Measurements from ENCODE around the gene HS3ST4.

The HS3ST4 gene

GRCh38 chr16:25691519-25692091 lies at the start of gene HS3ST4:
Gene HS3ST4, plus strand, starts transcription at chr16:25691959.
- peak in 2 of 3 experiments; percentile 36 for DNase-seq

- no peak for DNase-seq
These were observed 48.1 kb upstream of the HS3ST4 start for GRCh38 chr16:25643633-25644032.

DNA sequence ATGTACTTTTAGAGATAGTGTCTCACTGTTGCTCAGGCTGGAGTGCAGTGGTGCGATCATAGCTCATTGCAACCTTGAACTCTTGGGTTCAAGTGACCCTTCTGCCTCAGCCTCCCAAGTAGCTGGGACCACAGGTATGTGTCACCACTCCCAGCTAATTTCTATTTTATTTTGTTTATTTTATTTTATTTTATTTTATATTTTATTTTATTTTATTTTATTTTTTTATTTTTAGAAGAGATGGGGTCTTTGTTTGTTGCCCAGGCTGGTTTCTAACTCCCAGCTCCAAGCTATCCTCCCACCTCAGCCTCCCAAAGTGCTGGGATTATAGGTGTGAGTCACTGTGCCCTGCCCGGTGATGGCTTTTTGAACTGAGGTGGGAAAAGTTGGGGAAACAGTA lies 35.1 kb upstream of the HS3ST4 start:
- no peak for DNase-seq

DNA sequence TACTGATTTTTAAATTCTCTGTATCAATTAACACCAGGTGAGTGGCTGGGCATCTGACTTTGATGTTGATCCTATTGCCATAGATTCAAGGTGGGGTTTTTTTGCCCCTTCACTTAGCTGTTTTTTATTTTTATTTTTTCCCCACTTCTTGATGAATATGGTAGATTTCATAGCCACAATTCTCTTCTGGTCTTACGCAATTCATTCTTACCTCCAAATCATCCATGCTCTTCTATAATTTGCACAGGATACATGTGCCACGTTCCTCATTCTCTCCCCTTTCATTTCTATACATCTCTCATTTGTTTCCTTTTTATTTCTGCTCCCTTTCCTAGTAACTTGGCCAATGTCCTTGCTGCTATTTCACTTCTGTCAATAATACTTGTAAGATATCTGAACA lies 14.9 kb upstream of the HS3ST4 start:
- DNase-seq, result no peak

DNA sequence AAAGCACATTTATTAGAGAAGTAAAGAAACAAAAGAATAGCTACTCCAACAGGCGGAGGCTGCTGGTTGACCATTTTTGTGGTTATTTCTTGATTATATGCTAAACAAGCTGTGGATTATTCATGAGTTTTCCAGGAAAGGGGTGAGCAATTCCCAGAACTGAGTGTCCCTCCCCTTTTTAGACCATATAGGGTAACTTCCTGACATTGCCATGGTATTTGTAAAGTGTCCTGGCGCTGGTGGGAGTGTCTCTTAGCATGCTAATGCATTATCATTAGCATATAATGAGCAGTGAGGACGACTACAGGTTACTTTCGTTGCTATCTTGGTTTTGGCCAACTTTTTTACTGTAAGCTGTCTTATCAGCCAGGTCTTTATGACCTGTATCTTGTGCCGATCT lies 12.2 kb upstream of the HS3ST4 start:
- no peak for DNase-seq

DNA sequence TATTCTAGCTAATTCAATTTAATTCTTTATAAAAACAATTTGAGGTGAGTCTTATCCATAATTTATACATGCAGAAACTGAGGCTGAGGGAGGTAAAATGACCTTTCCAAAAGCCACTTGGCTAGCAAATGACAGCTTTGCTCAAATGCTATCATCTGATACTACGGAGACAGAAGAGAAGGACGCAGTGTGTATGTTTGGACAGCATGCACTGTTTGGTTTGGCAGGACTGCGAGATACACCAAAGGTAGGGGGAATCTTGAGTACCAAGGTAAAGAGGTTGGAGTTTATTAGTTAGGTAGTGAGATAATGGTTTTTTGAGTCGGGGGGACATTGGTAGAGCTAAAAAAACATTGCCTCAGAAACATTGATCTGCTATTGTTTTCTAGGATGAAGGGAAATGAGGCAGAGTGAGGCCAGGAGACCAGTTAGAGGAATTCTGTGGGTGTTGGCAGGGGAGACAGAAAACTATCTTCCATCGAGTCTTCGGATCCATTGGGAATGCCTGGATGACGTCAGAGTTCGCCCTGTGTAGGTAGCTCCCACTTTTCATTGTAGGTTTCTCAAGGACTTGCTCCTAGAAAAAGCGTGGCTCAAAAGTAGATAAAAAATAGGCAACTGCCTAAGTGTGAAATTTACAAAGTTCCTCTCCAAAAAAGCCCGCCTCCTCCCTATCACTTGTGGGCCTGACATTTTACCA lies 2.5 kb upstream of the HS3ST4 start:
- DNase-seq, result no peak

GRCh38 chr16:25690552-25691143 lies 1.1 kb upstream of the HS3ST4 start:
- no peak for DNase-seq

GRCh38 chr16:25692351-25692741 lies 587 bp downstream of the HS3ST4 start:
- peak in 1 of 3 experiments; percentile 16 for DNase-seq

DNA sequence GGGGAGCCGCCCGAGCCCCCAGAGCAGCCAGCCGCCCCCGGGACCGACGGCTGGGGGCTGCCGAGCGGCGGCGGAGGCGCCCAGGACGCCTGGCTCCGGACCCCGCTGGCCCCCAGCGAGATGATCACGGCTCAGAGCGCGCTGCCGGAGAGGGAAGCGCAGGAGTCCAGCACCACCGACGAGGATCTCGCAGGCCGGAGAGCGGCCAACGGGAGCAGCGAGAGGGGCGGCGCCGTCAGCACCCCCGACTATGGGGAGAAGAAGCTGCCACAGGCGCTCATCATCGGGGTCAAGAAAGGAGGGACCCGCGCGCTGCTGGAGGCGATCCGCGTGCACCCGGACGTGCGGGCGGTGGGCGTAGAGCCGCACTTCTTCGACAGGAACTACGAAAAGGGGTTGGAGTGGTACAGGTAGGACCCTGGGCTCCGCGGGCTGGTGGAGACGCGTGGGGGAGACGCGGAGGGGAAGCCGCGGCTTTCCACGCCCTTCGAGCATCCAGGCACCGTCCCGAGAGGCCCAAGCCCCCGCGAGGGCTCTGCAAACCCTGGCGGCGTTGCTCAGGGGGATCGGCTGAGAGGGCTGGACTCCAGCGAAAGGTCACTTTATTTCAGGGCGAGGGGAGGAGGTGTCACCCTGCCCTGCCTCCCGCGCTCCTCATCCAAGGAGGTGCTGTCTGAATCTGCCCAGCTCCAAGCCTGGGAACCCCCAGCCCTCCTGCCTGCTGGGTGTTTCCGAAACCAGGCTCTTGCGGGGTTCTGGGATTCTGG lies 1.2 kb downstream of the HS3ST4 start:
- peak in 1 of 3 experiments; percentile 13 for DNase-seq

DNA sequence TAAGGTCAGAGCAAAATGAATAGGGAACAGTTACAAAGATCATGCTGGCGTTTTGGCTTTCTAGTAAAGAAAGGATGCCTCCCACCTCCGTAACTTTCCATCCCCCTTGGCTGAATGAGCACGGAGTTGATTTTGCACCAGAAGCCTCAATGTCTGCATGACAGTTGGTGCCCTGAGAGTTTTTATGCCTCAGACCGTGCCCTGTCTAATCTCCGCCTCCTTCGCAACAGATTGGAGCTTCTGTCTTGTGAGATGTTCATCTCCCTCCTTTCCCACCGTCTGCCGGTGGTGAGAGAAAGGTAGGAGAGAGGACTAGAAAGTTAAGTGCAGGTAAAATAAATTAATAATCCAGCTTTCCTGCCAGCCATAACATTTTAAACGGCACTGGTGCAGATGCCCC lies 1.9 kb downstream of the HS3ST4 start:
- DNase-seq, result no peak

DNA sequence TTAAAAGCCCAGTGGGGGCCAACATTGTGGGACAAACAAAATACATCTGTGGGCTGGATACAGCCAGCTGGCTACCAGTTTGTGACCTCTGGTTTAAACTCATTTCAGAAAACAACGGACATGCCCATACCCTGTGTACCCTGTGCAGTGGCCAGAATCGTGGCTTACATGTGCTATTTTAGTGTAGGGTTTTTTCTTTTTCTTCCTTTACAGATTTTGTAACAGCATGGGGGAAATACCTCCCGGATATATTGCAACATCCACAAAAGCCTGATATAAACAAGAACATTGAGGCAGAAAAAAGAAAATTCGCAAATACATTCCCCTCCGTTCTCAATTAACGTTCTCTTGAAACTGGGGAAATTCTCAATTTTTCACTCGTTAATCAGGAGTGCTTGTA lies 7.3 kb downstream of the HS3ST4 start:
- no peak for DNase-seq

DNA sequence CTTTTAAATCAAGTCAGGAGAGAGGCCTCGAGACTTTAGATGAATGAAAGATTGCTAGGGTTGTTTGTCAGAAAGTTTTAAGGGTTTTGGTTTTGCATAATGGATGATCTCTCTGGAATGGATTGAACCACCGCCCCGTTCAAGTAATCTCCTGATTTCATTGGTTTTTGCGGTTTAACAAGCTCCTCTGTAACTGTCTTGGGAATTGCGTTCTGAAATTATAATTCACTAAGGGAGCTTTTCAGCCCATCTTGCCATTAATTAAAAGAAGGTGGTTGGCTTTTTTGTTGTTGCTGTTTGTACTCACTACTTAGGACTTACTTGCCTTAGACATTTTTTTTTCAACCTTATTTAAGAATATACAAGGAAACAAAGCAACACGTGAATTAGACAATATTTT lies 8.8 kb downstream of the HS3ST4 start:
- no peak for DNase-seq

- no peak for DNase-seq
These were observed 15.8 kb downstream of the HS3ST4 start for GRCh38 chr16:25707553-25707952.

DNA sequence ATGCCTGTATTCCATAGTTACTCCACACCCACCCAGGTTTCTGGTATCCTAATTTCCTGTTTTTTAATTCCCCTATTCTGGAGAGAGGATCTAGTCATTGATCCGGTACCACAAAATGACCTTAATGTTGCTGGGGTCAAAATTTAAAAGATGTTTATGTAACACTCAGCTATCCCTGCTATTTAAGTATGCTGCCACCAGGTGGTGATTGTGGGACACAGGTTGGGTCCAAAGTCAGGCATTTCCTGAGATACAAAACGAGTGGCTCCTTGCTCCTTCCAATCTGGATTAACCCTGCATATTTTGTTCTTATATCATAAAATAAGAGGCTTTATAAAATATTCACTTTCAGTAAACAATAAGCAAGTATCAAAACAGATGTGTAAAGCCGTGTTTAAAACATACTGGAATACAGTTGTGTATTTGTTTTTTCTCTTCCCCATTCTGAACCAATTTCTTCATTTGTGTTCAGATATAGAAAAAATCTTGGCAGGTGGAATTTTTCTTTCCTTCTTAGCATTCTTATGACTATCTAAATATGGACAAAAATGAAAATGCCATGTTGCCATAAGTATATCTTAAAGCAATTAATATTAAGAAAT lies 16.3 kb downstream of the HS3ST4 start:
- peak in 2 of 3 experiments; percentile 3 to 55 for DNase-seq

GRCh38 chr16:25709213-25709612 lies 17.5 kb downstream of the HS3ST4 start:
- no peak for DNase-seq

DNA sequence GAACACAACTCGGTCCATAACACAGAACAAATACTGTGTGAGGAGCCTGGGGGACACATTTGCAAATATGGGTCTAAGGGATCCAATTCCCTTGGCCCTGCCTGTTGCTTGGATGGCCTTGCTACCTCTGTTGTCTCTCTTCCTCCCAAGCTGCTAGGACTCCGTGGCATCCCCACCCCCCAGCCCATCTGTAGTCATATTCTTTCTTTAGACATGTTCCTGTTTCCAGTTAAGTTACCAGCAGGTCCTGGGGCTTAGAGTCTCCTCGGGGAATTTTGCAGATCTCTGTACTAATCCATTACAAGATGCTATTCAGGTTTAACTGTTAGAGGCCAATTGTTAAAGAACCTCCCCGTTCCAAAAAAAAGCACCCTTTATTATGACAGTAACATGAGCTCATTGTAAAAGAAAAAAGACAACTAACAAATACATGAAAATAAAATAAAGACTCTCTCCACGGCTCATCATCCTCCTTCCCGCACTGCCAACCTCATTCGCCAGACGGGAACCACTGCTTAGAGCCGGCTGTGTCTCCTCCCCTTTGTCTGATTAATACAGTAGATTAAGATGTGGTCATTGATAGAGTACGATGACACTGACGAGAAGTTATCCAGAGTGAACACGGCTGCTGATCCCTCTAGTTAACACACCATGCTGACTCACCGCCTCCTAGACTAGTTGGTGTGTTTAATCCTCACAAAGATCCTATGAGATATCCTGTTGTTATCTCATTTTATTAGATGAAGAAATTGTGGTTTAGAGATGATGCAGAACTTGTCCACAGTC lies 22.2 kb downstream of the HS3ST4 start:
- no peak for DNase-seq

- no peak for DNase-seq
These were observed 24.4 kb downstream of the HS3ST4 start for GRCh38 chr16:25716186-25716585.

DNA sequence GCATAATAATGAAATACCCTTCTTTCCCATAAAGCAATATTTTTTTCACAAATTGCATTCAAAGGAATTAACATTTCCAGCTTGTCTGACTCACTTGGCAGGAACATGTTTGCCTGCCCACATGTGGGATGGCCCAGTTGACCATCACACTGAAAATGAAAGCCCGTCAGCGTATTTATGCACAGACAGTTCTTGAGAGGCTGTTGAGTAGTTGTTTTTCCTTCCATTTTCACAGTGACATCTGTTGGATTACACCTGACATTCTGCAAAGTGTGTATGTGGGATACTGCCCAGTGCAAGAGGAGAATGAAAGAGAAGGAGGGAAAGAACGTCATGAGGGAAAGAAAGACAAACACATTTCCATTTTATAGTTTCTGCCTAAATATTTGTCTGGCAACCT lies 29.7 kb downstream of the HS3ST4 start:
- DNase-seq, result no peak

DNA sequence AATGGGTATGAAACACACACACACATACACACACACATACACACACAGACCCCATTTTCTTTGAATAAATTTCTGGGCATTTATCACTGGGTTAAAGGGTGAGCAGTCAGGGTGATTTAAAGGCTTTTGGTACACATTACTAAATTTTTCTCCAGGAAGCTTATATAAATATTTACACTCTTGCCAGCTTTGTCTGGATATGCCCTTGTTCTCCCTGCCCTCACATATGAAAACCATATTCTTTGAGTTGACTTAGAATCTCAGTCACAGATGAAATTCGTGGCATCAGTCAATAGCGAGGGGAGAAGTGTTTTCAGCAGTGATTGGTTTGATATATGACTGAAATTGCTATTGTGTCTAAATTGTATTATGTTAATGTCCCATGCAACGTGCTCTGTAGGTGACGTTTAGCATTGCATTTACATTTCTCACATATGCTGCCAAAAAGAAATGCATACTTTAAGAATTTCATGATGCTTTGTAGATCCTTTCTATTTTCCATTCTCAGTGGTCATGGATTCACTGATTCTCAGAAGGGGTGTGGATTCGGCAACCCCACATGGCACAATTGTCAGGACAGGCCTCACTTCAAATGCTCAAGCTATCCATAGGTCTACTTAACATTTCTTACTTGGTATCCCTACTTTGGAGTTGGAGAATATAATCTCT lies 34.8 kb downstream of the HS3ST4 start:
- DNase-seq, result no peak

- DNase-seq, result no peak
These were observed 37.6 kb downstream of the HS3ST4 start for GRCh38 chr16:25729188-25729915.

DNA sequence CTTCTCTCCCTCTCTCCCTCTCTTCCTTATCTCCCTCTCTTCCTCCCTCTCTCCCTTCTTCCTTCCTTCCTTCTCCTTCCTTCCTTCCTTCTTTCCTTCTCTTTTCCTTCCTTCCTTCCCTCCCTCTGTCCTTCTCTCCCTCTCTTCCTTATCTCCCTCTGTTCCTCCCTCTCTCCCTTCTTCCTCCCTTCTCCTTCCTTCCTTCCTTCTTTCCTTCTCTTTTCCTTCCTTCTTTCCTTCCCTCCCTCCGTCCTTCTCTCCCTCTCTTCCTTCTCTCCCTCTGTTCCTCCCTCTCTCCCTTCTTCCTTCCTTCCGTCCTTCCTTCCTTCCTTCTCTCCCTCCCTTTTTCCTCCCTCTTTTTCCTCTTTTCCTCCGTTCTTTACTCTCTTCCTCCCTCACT lies 38.6 kb downstream of the HS3ST4 start:
- DNase-seq, result no peak

All from NCI-H1417 (cell line).